Fibroblast of skin of left biceps (primary cell): ENCODE results near the gene AKT3.
"Not testable (repeated sequence)": the region's sequence is repeated elsewhere in the genome, so short reads cannot be mapped to it uniquely, and the experiment has no call there.

Experiments used
- DNase-seq, 2 experiments: peaks; one replicate each; pipeline ENCODE4 v3.0.0-alpha.2; 2013; ENCODE audit warnings: low read depth in 2 of 2

The AKT3 gene

GRCh38 chr1:243842161-243842560 is 7.9 kb downstream of the AKT3 start:
- no peak for DNase-seq

- no peak for DNase-seq
Measured at GRCh38 chr1:243841507-243841906, 8.5 kb downstream of the AKT3 start.

- DNase-seq: no peak
Measured at GRCh38 chr1:243837907-243838535, 12.0 kb downstream of the AKT3 start.

GRCh38 chr1:243834130-243834529 is 15.9 kb downstream of the AKT3 start:
- DNase-seq: no peak

- no peak for DNase-seq
Measured at GRCh38 chr1:243831463-243831862, 18.6 kb downstream of the AKT3 start.

GRCh38 chr1:243827206-243827605 is 22.8 kb downstream of the AKT3 start:
- DNase-seq: no peak

- not testable (repeated sequence) for DNase-seq
Measured at GRCh38 chr1:243824907-243825306, 25.1 kb downstream of the AKT3 start.

GRCh38 chr1:243821177-243821680 is 28.8 kb downstream of the AKT3 start:
- DNase-seq: no peak

- no peak for DNase-seq
Measured at GRCh38 chr1:243819438-243819839, 30.6 kb downstream of the AKT3 start.

- DNase-seq: no peak
Measured at GRCh38 chr1:243818978-243819377, 31.1 kb downstream of the AKT3 start.

GRCh38 chr1:243814718-243815117 is 35.3 kb downstream of the AKT3 start:
- no peak for DNase-seq

GRCh38 chr1:243807346-243807745 is 42.7 kb downstream of the AKT3 start:
- DNase-seq: not testable (repeated sequence)

GRCh38 chr1:243806310-243806709 is 43.7 kb downstream of the AKT3 start:
- no peak for DNase-seq

- DNase-seq: no peak
Measured at GRCh38 chr1:243802736-243803135, 47.3 kb downstream of the AKT3 start.

GRCh38 chr1:243801378-243801777 is 48.7 kb downstream of the AKT3 start:
- DNase-seq: no peak

GRCh38 chr1:243799908-243800307 is 50.1 kb downstream of the AKT3 start:
- no peak for DNase-seq

GRCh38 chr1:243798726-243799125 is 51.3 kb downstream of the AKT3 start:
- peak; percentile 54 to 56 for DNase-seq

GRCh38 chr1:243796016-243796415 is 54.0 kb downstream of the AKT3 start:
- DNase-seq: no peak

- DNase-seq: no peak
Measured at GRCh38 chr1:243793298-243793697, 56.7 kb downstream of the AKT3 start.

- no peak for DNase-seq
Measured at GRCh38 chr1:243792891-243793290, 57.2 kb downstream of the AKT3 start.

GRCh38 chr1:243792401-243792800 is 57.6 kb downstream of the AKT3 start:
- DNase-seq: no peak

- no peak for DNase-seq
Measured at GRCh38 chr1:243791586-243792267, 58.3 kb downstream of the AKT3 start.

GRCh38 chr1:243790404-243790803 is 59.6 kb downstream of the AKT3 start:
- no peak for DNase-seq
